Liver (tissue), 3 donors: ENCODE data around the gene DNAH7.

Experiments
- ATF3 ChIP-seq: IDR thresholded peaks from 2 replicates; pipeline ENCODE4 v1.6.1; 2016; ENCODE audit warnings: antibody characterized with exemption
- CTCF ChIP-seq: fragments of 150-350 bp; IDR thresholded peaks from 2 replicates; pipeline ENCODE4 v1.5.1; 2017; ENCODE audit warnings: improper control_type of control experiment, low read depth, low read length; ENCODE audit not compliant: missing input control
- EGR1 ChIP-seq, 2 donors: IDR thresholded peaks; 2 replicates each; pipeline ENCODE4 v1.6.1; 2016 to 2018; ENCODE audit warnings: antibody characterized with exemption in 2 of 2, low read depth in 2 of 2
- GABPA ChIP-seq, 2 donors: IDR thresholded peaks in 1 of 2; conservative IDR thresholded peaks in 1 of 2; 2 replicates each; pipeline ENCODE4 v1.6.1; 2016; ENCODE audit warnings: antibody characterized with exemption in 2 of 2, mild to moderate bottlenecking in 1 of 2, moderate library complexity in 1 of 2
- MAX ChIP-seq: IDR thresholded peaks from 2 replicates; pipeline ENCODE4 v1.6.1; 2016; ENCODE audit warnings: antibody characterized with exemption
- TAF1 ChIP-seq: conservative IDR thresholded peaks from 2 replicates; pipeline ENCODE4 v1.6.1; 2016; ENCODE audit warnings: antibody characterized with exemption, mild to moderate bottlenecking
- donor health status: healthy.
- donor health status: healthy.

GRCh38 chr2:195945056-195945455 is 123.6 kb downstream of the DNAH7 start:
- no peak for TF ChIP-seq CTCF
- no peak for TF ChIP-seq MAX
- no peak for TF ChIP-seq ATF3
- no peak for TF ChIP-seq EGR1 (IDR thresholded peaks at IDR 0.05; ENCODE audit: low read depth in 2 of 2)
- TF ChIP-seq GABPA (IDR thresholded peaks at IDR 0.05 in 1 of 2, conservative IDR thresholded peaks at IDR 0.05 in 1 of 2): no peak
- no peak for TF ChIP-seq TAF1
